GM12891 (cell line): ENCODE results near the gene TP53I3.
A peak's percentile ranks its signal among the peaks of the same experiment; 100 is the strongest.
"Not testable (repeated sequence)": the region's sequence is repeated elsewhere in the genome, so short reads cannot be mapped to it uniquely, and the experiment has no call there.

Source experiments
- DNase-seq: peaks from one replicate; pipeline ENCODE4 v3.0.0; 2011; ENCODE audit warnings: low spot score; ENCODE audit not compliant: insufficient read length
- FAIRE-seq: peaks from 2 replicates; lab custom pipeline; 2011; peaks lifted over from hg19 to GRCh38; lab: Jason Lieb, UNC
- PAX5 ChIP-seq: IDR thresholded peaks from 2 replicates; pipeline ENCODE4 v1.6.1; 2011; ENCODE audit warnings: low read length, moderate library complexity, mild to moderate bottlenecking; ENCODE audit not compliant: insufficient read depth, severe bottlenecking
- POLR2A ChIP-seq: IDR thresholded peaks from 2 replicates; pipeline ENCODE4 v1.6.1; 2011; ENCODE audit warnings: low read depth, low read length, control low read depth
- POLR2AphosphoS5 ChIP-seq: IDR thresholded peaks from 2 replicates; pipeline ENCODE4 v1.6.1; 2011; ENCODE audit warnings: low read depth, low read length, control low read depth
- POU2F2 ChIP-seq: IDR thresholded peaks from 2 replicates; pipeline ENCODE4 v1.6.1; 2011; ENCODE audit warnings: low read depth, mild to moderate bottlenecking, control low read depth, low read length, moderate library complexity
- SPI1 ChIP-seq: IDR thresholded peaks from 2 replicates; pipeline ENCODE4 v1.6.1; 2011; ENCODE audit warnings: low read depth, low read length, control low read depth
- TAF1 ChIP-seq: IDR thresholded peaks from 2 replicates; pipeline ENCODE4 v1.6.1; 2011; ENCODE audit warnings: low read depth, low read length, control low read depth

TP53I3 gene

DNA sequence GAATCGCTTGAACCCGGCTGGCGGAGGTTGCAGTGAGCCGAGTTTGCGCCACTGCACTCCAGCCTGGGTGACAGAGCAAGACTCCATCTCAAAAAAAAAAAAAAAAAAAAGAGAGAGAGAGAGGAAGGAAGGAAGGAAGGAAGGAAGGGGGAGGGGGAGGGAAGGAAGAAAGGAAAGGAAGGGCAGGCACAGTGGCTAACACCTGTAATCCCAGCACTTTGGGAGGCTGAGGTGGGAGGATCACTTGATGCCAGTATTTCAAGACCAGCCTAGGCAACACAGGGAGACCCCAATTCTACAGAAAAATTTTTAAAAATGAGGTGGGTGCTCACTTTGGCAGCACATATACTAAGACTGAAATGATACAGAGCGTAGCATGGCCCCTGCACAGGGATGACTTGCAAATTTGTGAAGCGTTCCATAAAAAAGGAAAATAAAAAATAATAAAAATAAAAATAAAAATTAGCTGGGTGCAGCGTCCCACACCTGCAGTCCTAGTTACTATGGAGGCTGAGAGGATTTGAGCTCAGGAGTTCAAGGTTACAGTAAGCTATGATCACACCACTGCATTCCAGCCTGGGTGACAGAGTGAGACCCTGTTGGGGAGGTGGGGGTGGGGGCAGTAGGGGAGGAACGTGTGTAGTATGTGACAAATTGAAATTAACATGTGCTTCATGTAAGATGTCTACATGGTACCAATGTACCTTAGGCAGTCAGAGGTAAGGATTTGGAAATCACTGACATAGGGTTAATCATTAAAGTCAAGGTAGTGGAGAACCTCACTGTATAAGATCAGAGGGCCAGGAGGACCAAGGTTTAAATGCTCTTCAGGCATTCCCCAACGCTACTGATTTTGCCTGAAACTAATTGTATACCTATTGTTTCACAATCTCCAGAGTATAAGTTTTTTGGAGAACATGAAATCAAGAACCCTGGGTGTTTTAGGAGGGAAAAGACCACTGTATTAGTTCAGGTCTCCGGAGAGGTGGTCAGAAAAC is 38.8 kb downstream of the TP53I3 start:
- TF ChIP-seq POLR2A (no peak), POU2F2 (no peak), PAX5 (no peak), SPI1 (no peak), TAF1 (no peak), POLR2AphosphoS5 (no peak)
- DNase-seq: no peak
- peak; percentile 50 for FAIRE-seq

DNA sequence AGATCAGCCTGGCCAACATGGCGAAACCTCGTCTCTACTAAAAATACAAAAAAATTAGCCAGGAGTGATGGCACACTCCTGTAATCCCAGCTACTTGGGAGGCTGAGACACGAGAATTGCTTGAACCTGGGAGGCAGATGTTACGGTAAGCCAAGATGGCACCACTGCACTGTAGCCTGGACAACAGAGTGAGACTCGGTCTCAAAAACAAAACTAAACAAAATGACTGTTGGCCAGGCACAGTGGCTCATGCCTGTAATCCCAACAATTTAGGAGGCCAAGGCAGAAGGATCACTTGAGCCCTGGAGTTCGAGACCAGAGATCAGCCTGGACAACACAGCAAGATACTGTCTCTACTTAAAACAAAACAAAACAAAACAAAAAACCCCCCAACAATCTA is 41.5 kb downstream of the TP53I3 start:
- DNase-seq, FAIRE-seq: not testable (repeated sequence)

DNA sequence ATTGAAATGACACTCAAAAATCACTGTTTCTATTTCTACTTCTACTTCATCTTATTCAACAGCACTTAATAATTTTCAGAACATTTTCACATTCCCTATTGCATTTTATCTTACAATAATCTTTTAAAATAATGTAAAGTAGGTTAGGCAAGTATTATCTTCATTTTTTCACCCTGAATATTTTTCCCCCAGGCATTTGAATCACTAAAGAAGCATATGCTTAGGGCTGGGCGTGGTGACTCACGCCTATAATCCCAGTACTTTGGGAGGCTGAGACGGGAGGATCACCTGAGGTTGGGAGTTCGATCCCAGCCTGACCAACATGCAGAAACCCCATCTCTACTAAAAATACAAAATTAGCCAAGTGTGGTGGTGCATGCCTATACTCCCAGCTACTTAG is 44.1 kb downstream of the TP53I3 start:
- DNase-seq: no peak
- FAIRE-seq: no peak
- TF ChIP-seq SPI1: no peak
- TF ChIP-seq POU2F2: no peak
- TF ChIP-seq POLR2A: no peak
- no peak for TF ChIP-seq PAX5

DNA sequence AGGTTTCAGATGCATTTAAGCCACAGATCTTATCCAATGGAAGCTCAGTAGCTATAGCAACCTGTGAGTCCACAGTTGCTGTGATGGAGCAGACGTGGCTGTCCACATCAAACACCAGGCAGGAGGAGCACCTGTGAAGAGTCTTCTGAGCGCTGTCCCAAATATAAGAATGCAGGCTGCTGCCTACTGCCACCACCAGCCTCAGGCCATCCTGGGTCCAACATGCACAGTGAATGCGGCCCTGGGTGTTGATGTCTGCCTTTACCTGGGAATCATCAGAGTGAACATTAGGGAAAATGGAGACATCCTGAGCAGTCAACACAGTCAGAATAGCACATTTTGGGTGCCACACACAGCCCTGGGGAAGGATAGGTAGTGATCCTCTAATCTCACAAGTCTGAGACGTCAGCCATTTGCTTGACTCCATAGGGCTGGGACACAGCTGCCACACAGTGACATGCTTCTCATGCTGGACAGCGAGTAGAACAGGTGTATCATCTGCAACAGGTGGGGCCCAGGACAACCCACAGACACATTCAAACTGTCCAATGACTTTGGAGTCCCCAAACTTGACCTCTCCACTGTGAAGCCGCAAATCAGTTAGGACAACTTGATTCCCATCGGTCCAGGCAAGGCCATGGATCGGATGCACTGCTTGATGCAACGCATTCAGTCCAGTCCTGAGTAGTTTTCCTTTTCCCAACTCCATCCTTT is 45.7 kb downstream of the TP53I3 start:
- DNase-seq (no peak), FAIRE-seq (no peak)
- TF ChIP-seq SPI1 (no peak), POLR2AphosphoS5 (no peak), TAF1 (no peak), POU2F2 (no peak), POLR2A (no peak), PAX5 (no peak)
